SIG-M5 (cell line): ENCODE measurements around the gene MYO18A.
"Not testable (repeated sequence)": the region's sequence is repeated elsewhere in the genome, so short reads cannot be mapped to it uniquely, and the experiment has no call there.

Experiments used
- DNase-seq: peaks from one replicate; lab custom pipeline; 2025; lab: John Stamatoyannopoulos, UW

MYO18A gene

DNA sequence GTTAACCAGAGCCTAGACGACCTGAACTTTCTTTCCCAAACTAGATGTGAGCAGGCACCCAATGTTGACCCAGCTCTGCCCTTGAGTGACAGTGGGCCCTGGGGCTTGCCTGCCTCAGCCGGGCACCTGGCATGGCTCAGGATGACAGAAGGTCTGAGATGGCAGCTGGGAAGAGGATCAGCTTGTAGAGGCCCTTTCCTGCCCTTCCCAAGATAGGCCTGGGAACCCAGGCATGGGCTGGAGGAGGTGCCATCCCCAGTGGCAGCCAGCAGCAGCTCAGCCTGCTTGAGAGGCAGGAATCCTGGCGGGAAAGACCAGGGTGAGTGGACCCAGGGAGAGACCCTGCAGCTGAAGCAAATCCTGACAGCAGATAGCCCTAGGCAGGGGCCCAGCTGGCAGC, 78.2 kb downstream of the MYO18A start:
- DNase-seq: no peak

- DNase-seq: no peak
Measured at GRCh38 chr17:29100296-29100695, 79.9 kb downstream of the MYO18A start.

- DNase-seq: no peak
Measured at GRCh38 chr17:29099527-29099926, 80.7 kb downstream of the MYO18A start.

DNA sequence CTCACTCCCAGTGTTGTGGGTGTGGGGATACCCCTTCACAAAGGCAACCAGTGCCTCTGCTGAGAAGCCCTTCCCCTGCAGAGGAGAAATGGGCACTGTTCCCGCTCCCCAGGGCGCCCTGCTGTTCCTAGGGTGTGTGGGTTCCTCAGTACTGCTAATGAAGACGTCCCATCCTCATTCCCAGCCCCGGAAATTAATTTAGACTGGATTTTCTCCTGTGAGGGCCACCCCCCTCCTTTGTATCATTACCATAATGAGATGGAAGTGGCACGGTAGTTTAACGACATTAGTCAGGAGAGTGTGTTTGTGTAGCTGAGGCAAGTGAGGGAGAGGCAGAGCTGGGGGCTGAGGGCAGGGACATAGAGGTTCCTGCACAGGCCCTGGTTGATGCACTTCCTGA, 84.1 kb downstream of the MYO18A start:
- no peak for DNase-seq

- DNase-seq: no peak
Measured at GRCh38 chr17:29095439-29095838, 84.8 kb downstream of the MYO18A start.

- DNase-seq: no peak
Measured at GRCh38 chr17:29094101-29094708, 86.0 kb downstream of the MYO18A start.

DNA sequence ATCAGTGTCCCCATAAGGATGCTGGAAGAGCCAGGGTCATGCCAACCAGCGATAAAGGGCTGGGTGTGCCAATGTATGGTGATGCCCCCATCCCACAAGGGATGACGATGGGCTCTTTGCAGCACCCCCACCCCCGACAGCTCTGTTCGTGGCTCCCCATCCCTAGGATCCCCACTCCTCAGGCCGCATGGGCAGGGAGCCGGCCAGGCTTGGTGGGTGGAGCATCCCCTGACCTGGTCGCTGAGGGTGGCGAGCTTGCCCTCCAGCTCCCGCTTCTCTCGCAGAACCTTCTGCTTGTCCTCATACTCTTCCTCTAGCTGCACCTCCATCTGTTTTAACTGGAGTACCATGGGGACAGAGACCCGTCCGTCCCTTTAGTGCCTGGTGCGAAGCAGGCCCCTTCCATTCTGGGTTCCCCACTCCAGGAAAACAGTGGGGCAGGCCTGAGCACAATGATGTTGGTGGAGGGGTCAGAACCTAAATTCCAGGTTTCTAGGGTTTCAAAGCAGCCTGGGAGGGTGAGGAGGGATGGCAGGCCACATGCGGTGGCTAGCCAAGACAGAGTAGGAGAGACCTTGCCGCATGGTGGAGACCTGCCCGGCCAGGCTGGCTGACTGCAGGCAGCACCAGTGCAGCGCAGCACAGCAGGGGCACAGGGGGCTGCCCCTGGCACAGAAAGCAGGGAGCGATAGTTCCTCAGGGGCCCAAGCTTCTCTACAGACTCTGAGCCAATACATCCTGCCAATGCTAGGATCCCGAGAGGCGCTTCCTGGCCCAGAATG, 86.9 kb downstream of the MYO18A start:
- DNase-seq: no peak

DNA sequence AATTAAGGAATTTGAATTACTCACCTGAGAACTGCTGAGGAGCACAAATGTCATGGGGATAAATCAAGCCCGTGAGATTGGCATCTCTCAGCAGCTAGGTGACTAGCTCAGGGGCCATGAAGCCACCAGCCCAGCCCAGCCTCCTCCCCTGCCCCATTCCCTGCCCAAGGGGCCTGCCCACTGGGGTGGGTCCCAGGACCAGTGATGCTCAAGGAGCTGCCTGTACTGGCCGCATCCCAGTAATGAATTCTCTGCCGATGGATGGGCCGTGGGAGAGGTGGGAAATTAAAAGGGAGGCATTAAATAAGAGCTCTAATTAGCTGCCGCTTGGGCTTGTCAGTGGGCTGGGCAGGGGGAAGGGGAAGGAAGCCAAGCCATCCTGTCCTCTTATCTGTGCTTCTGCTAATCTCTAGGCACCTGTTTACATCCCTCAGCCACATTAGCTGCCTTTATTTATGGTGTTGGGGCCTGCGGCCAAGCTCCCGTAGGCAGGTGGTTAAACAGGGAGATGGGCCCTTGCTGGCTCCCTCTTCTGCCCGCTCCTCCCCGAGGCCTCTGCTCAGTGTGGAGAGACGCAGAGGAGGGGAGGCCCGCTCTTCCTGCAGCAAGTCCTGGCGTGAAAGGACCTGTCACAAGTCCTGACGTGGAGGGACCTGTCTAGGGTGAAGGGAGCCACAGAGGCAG, 88.5 kb downstream of the MYO18A start:
- DNase-seq: no peak

DNA sequence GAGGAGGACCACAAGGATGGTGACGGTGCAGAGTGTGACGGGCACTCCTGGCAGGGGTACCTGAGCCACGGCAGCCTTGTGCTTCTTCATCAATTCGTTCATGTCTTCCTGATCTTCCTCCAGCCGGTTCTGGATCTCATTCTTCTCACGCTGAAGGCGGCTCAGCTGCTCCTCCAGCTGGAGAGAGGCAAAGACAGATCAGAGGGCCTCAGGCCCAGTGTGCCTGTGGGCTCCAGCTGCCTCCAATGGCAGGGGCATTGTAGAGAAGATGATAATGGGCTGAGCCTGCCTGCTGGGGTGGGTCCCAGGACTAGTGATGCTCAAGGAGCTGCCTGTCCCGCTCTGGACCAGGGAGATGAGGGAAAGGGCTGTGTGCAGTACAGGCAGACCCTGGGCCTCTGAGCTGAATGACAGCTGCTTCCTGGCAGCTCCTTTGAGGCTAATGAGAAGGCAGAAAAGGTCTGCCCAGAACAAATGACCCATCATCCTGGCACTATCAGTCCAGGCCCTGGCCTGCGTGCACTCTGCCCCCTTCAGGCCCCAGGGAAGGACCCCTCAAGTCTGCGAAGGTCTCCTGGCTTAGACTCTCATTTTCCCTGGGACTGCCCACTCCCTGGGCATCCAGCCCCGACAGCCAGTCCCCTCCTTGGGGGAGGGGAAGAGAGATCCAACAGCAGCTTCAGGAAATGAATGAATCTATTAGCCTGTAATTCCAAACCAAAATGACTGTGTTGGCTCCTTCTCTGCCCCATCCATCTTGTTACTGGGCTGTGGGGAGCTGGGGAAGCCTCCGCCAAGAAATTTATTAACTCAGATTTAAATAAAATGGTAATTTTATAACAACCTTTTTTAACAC, 89.2 kb downstream of the MYO18A start:
- no peak for DNase-seq

GRCh38 chr17:29090108-29090507, 90.1 kb downstream of the MYO18A start:
- no peak for DNase-seq

- DNase-seq: no peak
Measured at GRCh38 chr17:29089601-29090044, 90.6 kb downstream of the MYO18A start.

DNA sequence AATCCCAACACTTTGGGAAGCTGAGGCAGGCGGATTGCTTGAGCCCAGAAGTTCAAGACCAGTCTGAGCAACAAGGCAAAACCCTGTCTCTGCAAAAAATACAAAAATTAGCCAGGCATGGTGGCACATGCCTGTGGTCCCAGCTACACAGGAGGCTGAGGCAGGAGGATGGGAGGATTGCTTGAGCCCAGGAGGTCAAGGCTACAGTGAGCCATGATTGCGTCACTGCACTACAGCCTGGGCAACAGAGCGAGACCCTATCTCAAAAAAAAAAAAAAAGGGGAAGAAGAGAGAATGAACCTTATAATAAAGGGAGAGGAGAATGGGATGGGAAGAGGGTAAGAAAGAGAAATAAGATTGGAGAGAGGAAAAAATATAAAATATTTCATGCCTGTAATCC, 91.4 kb downstream of the MYO18A start:
- not testable (repeated sequence) for DNase-seq

GRCh38 chr17:29086628-29087332, 93.4 kb downstream of the MYO18A start:
- no peak for DNase-seq

GRCh38 chr17:29085223-29085622, 95.0 kb downstream of the MYO18A start:
- DNase-seq: no peak

DNA sequence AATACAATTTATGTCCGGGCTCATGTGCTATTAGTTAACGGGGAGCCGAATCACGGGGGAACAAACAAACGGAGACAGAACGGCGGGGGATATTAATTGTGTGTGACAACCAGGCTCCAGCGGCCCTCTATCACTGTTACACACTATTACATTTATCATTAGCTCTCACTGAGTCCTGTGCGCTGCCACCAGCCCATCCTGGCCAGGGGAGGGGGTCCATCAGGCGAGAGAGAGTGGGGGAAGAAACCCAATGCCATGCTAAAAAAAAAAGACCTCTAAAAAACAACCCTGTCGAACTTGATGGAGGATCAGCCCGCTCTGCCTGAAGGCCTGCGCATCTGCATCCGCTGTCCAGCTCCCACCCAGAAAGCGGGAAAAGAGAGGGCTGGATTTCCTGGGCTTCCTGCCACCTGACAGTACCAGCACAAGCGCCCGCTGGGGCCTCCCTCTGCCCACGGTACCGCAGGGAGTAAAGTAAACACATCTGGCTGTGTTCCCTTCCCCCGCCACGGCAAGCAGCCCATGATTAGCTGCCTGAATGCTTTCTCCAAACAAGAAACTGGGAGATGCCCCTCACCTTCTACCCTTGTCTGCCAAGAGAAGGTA, 95.6 kb downstream of the MYO18A start:
- no peak for DNase-seq

DNA sequence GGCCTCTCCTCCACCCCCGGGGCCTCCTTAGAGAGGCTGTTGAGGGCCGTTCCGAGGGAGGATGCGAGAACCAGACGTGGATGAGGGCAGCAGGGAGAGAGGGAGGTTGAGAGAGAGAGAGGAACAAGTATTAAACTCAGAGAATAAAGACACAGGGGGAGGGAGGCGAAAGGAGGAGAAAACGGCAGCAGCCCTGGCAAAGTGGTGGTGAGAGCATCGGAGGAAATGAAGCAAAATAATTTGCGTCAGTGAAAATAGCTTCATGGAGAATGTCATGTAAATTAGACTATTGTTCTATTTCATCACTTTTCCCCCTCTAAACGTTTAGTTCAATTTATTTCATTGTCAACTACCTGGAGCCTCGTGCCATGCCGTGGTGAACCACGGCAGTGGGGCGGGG, 99.2 kb downstream of the MYO18A start:
- no peak for DNase-seq

DNA sequence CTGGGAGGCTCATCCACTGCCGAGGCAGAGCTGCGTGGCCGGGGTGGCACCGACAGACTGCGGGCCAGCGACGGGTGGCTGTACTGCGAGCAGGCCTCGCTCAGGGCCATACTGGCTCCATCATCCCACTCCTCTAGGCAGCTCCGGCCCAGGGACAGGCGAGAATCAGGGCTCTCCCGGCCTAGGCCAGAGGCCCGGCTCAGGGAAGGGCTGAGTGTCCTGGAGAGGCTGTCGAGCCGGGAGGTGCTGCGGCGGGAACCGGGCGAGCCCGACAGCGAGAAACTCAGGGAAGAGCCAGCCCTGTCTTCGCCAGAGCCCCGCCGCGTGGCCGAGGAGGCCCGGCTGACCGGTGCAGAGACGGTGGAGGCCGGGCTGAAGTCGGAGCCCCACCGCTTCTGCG, 99.9 kb downstream of the MYO18A start:
- no peak for DNase-seq

GRCh38 chr17:29079887-29080286, 100.3 kb downstream of the MYO18A start:
- no peak for DNase-seq

- DNase-seq: no peak
Measured at GRCh38 chr17:29079433-29079832, 100.8 kb downstream of the MYO18A start.

DNA sequence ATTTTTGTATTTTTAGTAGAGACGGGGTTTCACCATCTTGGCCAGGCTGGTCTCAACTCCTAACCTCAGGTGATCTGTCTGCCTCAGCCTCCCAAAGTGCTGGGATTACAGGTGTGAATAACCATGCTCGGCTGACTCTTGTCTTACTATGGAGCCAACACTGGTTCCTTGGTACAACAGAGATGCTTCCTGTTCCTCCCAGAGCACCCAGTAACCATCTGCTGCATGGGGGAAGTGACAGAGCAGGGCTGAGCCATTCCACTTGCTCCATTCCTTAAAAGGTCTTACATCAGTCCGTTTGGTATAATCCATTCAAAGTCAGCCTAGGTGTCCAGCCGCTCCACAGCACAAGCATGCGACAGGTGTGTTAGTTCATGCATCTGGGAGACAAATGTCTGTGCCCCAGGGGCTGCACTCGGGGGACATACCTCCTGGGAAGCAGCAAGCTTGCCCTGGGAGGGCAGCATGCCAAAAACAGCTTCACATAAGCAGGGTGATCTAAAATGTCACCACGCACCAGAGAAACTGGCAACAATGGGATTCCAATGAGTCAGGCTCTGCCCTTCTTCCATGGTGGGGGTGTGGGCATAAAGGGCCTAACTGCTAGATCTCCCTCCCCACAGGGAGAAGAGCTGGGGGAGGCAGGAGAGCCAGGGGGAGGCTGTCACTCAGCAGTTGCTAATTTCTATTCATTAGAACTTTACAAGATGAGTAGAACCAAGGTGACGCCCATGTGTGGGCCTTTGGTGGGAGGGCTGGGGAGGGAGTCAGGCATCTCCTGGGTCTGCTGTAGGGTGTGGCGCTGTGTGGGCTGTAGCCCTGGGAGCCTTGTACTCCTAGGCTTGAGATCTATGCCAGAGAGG, 101.8 kb downstream of the MYO18A start:
- no peak for DNase-seq
